ENCODE results near the gene ABCA1.

DNA sequence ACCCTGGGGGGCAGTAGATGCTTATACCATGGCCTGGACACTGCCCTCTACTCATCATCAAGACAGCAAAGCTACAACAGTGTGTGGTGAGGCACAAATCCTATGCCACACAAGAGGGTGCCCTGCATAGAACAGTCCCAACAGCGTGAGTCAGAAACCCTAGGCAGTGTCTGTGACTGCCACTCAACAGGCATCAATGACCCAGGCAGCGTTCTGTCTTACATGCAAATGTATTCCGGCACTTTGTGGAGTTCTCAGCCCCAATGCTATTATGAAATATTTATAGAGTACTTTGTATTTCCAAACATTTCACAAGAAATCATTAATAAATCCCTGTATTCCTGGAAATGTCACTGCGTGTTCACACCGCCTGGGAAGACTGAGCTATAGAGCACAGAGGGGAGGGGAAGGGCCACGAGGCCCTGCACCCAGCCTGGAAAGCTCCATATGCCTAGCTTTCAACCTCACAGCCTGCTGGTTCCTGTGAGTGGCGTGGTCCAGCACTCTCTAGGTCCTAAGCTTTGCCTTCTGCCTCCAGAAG, 86.3 kb downstream of the ABCA1 start:
- peak in 1 of 2 donors; percentile 50 for TF ChIP-seq POLR2AphosphoS5 (IDR thresholded peaks at IDR 0.05)
- no peak for TF ChIP-seq CTCF (IDR thresholded peaks at IDR 0.05)
- no peak for TF ChIP-seq POLR2A (IDR thresholded peaks at IDR 0.05)

Data from upper lobe of left lung (tissue), 4 donors.